Esophagus squamous epithelium (tissue), 4 donors: Measurements from ENCODE around the gene THEMIS2.

Experiments used
- CTCF ChIP-seq, 6 experiments: fragments of 450-650 bp in 4 of 6; fragments of 200-600 bp in 2 of 6; sonication (generic) in 2 of 6; IDR thresholded peaks; one replicate each; pipeline ENCODE4 v1.5.1; 2016 to 2019; ENCODE audit warnings: antibody characterized with exemption in 6 of 6, mild to moderate bottlenecking in 4 of 6, moderate library complexity in 4 of 6
- POLR2A ChIP-seq, 4 donors: fragments of 450-650 bp; IDR thresholded peaks; one replicate each; pipeline ENCODE4 v1.6.1; 2017; ENCODE audit warnings: antibody characterized with exemption in 4 of 4, mild to moderate bottlenecking in 4 of 4, moderate library complexity in 3 of 4

GRCh38 chr1:27894521-27894920 is 22.2 kb downstream of the THEMIS2 start:
- TF ChIP-seq CTCF (IDR thresholded peaks at IDR 0.05) (no peak), POLR2A (IDR thresholded peaks at IDR 0.05) (no peak)
